Mucosa of descending colon (tissue), 3 donors: ENCODE measurements around the gene PAK1. TPM values are rescaled to one million over a fixed set of nuclear protein-coding genes. Genes with fewer than 3 reads are reported as not detected.

Source experiments
- ATAC-seq: fragments of 200-7000 bp; cut with Tn5 transposase; one replicate; pipeline ENCODE4 v1.9.1; 2020; ENCODE audit warnings: mild to moderate bottlenecking, moderate library complexity
- DNase-seq, 3 donors: peaks; one replicate each; pipeline ENCODE4 v3.0.0-alpha.2; 2020
- H3K36me3 ChIP-seq: fragments of 200-600 bp; one replicate; pipeline ENCODE4 v1.8.0; 2021; ENCODE audit warnings: low read depth, mild to moderate bottlenecking
- H3K4me1 ChIP-seq: fragments of 200-600 bp; one replicate; pipeline ENCODE4 v1.8.0; 2021; ENCODE audit warnings: low read depth, mild to moderate bottlenecking
- H3K4me3 ChIP-seq: fragments of 200-600 bp; one replicate; pipeline ENCODE4 v1.8.0; 2021; ENCODE audit warnings: mild to moderate bottlenecking
- H3K9me3 ChIP-seq: fragments of 200-600 bp; one replicate; pipeline ENCODE4 v1.8.0; 2021; ENCODE audit warnings: mild to moderate bottlenecking
- intact Hi-C, 2 donors: fragments of 100-400 bp; cut with DNase I in 1 of 2; cut with micrococcal nuclease in 1 of 2; formaldehyde crosslinking; loops; one replicate each; pipeline versions ENCODE4 v1.11.0 to v1.11.1; 2022; cut with DNase I, micrococcal nuclease
- total RNA-seq, 3 donors: library from RNA; stranded (reverse); fragmentation: NEBNext Ultra II Directional in 2 of 3; extraction: Animal tissue kit (Norgen Biotek cat#: 25700) in 2 of 3; gene quantifications; one replicate each; pipeline versions ENCODE4 v1.2.1 to v1.2.4, GENCODE V29; 2021 to 2023
- TF ChIP-seq, protein P1 (sequence below): fragments of 200-600 bp; IDR thresholded peaks from one replicate; pipeline ENCODE4 v1.8.0; 2022; ENCODE audit warnings: antibody characterized with exemption, mild to moderate bottlenecking
- donor health status: DM: no; HTN: no; CAD: no; lungs with moderate emphysema.
- donor health status: DM: no; HTN: no; CAD: no.
- donor health status: DM: no; HTN: yes; CAD: no.

Gene PAK1
- total RNA-seq, 3 donors from 2014 or later = 73.5 to 125 (median 116) TPM

DNA sequence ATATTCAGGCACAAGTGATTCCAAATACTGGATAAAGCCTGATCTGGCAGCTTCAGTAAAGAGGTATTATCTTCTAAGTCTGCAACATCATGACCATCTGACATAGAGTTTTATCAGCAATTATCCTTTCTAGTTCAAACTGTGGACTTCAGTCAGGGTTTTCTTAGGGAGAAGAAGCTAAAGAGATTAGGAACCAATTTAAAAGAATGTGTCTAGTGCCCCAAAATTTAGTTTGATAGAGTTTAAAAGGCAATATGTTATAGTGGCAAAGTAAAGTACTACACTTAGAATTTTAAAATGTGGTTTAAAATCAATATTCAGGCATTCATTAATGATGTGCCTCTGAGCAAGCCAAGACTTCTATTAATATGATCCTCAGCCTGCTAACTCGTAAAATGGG is 5.4 kb downstream of the PAK1 start:
- DNase-seq = no peak
- intact Hi-C loops = no loop called here
- TF ChIP-seq, protein P1, sequence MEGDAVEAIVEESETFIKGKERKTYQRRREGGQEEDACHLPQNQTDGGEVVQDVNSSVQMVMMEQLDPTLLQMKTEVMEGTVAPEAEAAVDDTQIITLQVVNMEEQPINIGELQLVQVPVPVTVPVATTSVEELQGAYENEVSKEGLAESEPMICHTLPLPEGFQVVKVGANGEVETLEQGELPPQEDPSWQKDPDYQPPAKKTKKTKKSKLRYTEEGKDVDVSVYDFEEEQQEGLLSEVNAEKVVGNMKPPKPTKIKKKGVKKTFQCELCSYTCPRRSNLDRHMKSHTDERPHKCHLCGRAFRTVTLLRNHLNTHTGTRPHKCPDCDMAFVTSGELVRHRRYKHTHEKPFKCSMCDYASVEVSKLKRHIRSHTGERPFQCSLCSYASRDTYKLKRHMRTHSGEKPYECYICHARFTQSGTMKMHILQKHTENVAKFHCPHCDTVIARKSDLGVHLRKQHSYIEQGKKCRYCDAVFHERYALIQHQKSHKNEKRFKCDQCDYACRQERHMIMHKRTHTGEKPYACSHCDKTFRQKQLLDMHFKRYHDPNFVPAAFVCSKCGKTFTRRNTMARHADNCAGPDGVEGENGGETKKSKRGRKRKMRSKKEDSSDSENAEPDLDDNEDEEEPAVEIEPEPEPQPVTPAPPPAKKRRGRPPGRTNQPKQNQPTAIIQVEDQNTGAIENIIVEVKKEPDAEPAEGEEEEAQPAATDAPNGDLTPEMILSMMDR = no peak
- no peak for ATAC-seq
- no peak overlapping the region for H3K4me3 ChIP-seq
- H3K9me3 ChIP-seq = no peaks in the 10 kb centered on the region
- peaks cover 30% of the 10 kb centered on the region for H3K4me1 ChIP-seq
- H3K36me3 ChIP-seq = no peaks in the 10 kb centered on the region

DNA sequence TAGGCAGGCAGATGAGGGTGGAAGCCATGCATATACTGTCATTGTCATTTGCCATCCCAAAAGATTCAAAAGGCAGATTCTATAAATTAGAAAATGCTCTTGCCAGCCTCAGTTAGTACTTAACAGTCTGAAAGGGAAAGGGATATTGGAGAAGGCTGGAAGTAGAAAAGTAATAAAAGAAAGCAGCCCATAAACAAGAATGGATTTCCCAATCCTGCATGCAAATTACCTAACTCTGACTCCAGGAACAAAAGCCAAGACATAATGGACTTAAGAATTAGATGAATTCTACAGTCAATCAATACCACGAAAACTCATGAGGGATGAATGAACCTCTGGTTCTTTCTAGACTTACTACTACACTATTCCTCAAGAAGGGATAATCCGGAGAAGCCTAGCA is 5.9 kb downstream of the PAK1 start:
- DNase-seq (no peak), ATAC-seq (peak; percentile 41)
- no peaks in the 10 kb centered on the region for H3K36me3 ChIP-seq
- intact Hi-C loops = no loop called here
- no peaks in the 10 kb centered on the region for H3K9me3 ChIP-seq
- TF ChIP-seq, protein P1 = no peak
- H3K4me1 ChIP-seq = peaks cover 30% of the 10 kb centered on the region
- no peak overlapping the region for H3K4me3 ChIP-seq

DNA sequence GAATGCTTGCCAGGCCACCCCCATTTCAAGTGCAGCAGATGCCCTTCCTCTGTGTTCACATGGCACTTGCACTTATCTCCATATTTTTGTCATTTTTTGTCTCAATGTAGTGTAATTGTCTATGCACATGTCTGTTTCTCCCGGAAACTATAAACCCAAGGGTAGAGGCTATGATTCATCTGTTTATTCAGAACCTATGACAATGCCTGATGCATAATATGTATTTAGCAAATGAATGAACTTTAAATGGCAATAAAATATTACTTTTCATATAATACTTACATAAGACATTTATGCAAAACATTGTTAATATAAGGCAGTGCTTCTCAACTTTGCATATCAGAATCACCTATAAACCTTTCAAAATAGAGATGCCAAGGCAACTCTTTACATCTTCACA is 6.7 kb downstream of the PAK1 start:
- intact Hi-C loops = no loop called here
- ATAC-seq (peak; percentile 70), DNase-seq (no peak)
- no peak overlapping the region for H3K4me3 ChIP-seq
- H3K9me3 ChIP-seq = no peaks in the 10 kb centered on the region
- no peaks in the 10 kb centered on the region for H3K36me3 ChIP-seq
- TF ChIP-seq, protein P1 = no peak
- H3K4me1 ChIP-seq = peaks cover 30% of the 10 kb centered on the region

DNA sequence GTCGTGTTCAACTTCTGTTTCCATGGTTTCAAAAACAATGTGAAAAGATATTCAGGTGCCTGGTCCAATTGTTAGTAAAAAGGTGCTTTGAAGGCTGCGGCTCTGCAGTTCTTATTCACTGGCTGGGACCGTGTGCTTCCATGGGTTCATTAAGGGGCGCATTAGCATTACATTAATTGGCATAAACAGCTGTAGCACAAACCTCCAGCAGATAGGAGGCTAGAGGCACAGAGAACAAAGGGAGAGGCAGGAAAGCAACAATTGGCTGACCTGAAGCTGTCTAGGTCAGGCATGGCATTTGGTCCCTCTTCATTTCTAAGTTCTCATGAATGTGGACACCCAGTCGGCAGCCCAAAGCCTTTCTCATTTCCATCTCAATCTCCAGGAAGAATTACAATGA is 16.6 kb downstream of the PAK1 start:
- Histone ChIP-seq H3K9me3 (no peaks in the 10 kb centered on the region), H3K4me3 (no peak overlapping the region), H3K36me3 (no peaks in the 10 kb centered on the region), H3K4me1 (no peaks in the 10 kb centered on the region)
- TF ChIP-seq, protein P1 = no peak
- ATAC-seq = no peak
- intact Hi-C loops = no loop called here
- DNase-seq = no peak

DNA sequence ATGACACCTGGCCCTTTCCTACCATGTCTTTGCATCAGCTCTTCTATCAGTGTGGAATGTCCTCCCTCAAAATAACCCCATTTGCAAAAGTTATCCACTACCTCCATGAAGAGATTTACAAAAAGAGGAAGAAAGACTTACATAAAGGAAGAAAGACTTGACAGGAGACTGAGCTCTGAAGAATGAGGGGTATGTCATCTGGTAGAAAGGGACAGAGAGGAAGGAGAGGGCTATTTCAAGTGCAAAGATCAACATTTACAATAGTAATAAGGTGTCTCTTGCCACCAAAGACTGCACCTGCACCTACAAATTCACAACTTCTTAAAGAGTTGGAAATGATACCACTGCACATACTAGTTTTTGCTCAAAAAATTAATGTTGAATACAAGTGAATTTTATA is 18.2 kb downstream of the PAK1 start:
- H3K4me1 ChIP-seq = no peaks in the 10 kb centered on the region
- no peak overlapping the region for H3K4me3 ChIP-seq
- H3K36me3 ChIP-seq = no peaks in the 10 kb centered on the region
- no peaks in the 10 kb centered on the region for H3K9me3 ChIP-seq
- intact Hi-C loops = no loop called here
- TF ChIP-seq, protein P1 = no peak
- DNase-seq (no peak), ATAC-seq (no peak)
